SH-SY5Y (cell line): ENCODE measurements around the gene GNA15.

Experiments
- GATA2 ChIP-seq: IDR thresholded peaks from 2 replicates; pipeline ENCODE4 v1.6.1; 2011; ENCODE audit warnings: mild to moderate bottlenecking, low read depth, low read length
- GATA3 ChIP-seq: IDR thresholded peaks from 2 replicates; pipeline ENCODE4 v1.6.1; 2011; ENCODE audit warnings: low read depth, mild to moderate bottlenecking, low read length, moderate library complexity

Gene GNA15

DNA sequence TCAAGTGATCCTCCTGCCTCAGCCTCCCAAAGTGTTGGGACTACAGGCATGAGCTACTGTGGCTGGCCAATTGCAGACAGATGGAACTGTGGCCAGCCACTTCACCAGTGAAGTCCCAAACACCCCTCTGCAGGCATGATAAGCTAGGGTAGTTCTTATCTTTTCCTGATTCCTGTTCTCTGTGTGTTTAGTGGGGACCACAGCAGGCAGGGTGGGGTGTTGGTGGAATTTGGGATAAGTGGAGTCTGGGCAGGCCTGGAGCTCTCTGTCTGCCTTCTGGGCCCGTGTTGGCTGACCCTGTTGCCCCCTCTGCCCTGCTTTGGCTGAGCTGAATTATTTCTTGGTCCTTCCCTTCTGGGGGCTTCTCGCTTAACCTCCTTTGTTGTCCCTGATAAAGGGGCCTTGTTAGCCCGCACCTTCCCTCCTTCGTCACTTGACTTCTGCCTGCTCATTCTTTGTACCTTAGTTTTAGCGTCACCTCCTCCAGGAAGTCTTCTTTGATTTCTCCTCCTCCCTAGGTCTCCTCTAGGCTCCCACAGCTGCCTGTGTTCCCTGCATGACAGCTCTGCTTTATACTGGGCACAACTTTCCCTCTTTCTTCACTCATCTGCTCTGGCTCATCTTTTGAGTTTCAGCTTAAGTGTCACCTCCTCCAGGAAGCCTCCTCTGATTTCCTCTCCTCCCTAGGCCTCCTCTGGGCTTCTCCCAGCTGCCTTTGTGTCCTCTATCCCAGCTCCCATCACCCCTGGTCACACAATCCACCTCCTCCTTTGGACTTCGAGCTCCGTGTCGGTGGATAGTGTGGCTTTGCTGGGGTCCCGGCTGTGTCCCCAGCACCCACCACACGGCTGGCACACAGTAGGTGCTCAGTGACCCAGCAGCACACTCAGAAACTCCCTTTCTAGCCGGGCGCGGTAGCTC, 48.1 kb downstream of the GNA15 start:
- TF ChIP-seq GATA2: no peak
- TF ChIP-seq GATA3: no peak

DNA sequence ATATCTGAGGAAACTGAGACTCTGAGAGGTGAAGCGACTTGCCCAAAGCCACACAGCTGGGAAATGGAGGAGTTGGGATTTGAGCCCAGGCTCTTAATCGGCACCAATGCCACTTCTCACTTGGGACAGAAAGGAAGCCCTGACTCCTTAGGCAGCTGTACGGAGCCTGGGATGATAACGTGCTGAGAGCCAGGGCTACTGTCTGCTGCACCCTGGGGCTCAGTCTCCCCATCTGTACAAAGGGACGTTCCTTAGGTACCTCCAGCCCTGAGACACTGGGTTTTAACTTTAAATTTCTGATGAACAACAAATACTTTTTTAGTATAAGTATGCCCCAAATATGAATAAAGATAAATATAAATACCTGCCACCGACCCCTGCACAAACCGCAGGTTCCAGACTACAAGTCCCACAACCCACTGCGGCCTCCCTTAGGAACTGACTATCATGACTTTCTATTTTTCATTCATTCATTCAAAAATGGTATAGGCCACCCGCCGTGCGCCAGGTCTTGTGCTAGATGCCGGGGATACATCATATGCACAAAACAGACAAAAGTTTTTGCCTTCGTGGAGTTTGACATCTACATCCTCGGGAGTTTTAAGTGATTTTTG, 49.1 kb downstream of the GNA15 start:
- TF ChIP-seq GATA3: no peak
- TF ChIP-seq GATA2: no peak

DNA sequence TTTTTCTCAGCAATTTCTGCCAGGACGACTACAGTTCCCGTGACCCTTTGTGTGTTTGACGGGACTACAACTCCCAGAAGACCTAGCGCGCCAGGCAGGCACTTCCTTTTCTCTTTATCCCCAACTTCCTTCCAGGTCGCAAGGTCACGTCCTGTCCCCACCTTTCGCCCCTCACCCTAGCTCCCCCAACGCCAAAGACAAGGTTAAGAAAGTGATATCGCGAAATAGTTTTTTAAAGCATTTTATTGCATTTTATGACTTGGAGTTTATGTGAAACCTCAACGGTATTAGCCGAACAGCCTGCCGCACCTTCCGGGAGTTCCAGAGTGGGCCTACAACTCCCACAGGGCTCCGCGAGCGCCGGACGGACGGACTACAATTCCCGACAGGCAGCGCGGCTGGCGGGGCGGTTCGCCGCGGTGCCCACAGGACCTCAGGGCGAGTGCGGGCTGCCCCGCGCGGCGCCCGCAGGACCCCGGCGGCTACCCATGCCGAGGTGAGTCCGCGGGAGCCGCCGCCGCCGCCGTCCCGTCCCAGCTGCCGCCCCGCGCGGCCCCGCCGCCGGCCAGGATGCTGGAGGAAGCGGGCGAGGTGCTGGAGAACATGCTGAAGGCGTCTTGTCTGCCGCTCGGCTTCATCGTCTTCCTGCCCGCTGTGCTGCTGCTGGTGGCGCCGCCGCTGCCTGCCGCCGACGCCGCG, 49.8 kb downstream of the GNA15 start, which contains the start of gene NCLN:
NCLN (plus strand) TSS at position 470 of the 699 bp plus-strand sequence; CDS start at position 571, 101 bp downstream.
- TF ChIP-seq GATA2: no peak
- no peak for TF ChIP-seq GATA3

DNA sequence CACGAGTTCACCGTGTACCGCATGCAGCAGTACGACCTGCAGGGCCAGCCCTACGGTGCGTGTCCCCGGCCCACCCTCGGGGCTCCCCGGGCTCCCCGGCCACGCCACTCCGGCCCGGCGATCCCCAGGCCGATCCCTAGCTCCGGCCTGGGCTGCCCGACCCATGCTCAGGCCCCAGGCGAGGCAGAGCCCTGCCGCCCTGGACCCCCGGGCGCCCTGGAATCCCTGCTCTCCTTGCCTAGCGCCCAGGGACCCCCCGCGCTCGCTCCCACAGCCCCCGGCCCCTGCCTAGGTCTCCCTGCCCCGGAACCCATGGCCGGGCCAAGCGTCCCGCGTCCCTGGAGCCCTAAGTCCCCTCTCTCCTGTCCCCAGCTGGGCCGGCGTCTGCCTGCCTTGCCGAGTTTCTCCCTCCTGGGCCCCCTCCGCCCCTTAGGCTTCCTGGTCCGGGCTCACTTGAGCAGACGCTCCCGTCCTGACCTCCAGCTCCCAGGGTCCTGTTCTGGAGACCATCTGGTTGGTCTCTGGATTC, 50.4 kb downstream of the GNA15 start:
- TF ChIP-seq GATA3: no peak
- TF ChIP-seq GATA2: no peak

DNA sequence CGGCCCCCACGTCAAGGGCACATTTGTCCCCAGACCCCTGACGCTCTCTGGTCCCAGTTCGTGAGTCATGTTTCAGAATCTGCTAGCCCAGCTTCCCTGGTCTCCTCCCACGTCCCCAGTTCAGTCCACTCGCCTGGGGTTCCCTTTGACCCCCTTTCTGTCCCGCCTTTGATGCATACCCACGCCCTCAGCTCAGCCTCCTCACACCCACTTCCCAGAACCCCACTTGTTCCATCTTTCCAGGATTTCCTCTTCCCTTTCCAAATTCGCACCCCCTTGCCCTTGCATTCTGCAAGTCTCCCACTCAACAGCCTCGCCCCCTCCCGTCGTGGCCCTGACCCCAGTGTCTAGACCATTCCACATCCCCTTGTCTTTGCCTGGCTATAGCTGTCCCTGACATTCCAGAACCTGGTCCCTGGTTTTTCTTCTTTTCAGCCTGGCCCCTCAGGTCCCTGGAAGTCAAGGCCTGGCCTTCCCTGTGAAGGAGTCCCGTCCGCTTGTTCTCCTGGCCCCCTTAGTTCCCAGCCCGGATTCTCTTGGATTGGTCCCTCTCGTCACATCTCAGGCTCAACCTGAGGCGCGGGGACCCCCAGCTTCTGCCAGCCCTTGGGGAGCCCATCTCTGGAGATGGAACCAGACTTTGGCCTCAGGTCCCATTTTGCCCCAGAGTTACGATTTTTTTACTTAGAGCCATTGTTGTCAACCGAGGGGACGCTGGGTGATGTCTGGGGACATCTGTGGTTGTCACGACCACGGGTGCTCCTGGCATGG, 51.2 kb downstream of the GNA15 start:
- TF ChIP-seq GATA2: no peak

DNA sequence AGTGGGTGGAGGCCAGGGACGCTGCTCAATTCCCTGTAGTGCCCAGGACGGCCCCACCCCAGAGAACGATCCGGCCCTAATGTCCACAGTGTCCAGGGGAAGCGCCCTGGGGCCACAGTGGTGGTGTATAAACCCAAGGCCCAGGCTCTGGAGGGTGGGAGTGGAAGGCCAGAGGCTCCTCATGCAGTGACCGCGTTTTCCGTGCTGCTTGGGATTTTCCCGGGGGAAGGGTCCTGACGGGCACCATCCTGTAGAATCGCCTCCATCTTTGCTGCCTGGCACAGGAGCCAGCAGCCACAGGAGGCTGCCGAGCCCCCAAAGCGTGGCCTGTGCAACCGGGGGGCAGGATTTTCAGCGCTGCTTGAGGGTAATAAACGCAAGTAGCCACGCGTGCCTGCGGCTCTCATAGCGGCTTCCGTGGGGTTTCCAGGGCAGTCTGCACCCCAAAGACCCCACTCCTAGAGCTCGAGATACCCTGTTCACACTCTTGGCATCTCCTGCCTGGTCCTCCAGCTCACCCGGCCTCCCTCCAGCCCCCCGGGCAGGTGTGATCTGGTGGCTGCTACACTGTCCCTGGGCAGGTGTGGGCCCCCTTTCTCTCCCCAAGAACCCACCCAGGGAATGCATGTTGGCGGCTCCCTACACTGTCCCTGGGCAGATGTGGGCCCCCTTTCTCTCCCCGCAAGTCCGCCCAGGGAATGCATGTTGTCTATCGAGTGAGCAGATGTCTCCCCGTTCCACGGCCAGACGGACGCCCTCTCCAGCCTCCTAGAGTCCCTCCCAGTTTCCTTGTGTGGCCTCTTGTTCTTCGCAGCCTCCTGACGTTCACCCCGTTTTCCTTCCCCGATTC, 52.1 kb downstream of the GNA15 start:
- TF ChIP-seq GATA2: no peak

DNA sequence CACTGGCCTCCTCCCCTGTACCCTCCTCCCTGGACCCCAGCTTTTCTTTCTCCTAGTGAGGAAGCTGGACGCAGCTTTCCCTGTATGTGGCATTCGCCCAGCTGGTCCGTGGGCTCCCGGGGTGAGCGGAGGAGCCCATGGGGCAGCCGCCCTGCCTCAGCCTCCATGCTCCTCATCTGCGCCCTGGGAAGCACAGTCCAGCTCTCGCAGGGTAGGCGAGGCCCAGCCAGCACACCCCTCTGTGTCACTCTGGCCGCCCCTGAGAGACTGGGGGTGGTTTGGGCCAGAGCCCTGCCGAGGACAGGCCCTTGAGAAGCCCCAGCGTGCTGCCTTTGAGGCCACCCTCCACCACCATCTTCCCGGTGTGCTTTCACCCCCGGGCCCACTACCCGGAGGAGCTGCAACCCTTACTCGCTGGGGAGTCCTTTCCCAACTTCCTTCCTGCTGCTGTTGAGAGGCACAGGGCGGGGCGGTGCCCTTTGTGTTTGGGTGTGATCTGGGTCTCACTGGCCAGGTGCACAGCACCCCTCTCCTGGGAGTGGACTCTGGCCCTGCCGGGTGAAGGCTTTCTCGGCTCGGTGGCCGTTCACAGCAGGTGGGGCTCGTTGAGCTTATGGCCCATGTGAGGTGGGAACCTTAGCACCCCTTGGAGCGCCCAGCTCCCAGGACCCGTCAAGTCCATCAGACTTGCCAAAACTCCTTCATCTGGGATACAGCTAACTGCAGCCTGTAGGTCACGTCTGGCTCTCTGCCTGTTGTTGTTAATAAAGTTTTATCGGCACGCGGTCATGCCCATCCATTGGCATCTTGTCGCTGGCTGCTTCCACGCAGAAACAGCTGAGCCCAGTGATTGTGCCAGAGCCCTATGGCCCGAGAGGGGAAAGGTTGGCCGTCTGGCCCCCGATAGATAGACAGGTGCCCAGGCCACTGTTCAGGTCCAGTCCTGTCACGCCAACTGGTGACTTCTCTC, 53.1 kb downstream of the GNA15 start:
- TF ChIP-seq GATA3 (no peak), GATA2 (no peak)

DNA sequence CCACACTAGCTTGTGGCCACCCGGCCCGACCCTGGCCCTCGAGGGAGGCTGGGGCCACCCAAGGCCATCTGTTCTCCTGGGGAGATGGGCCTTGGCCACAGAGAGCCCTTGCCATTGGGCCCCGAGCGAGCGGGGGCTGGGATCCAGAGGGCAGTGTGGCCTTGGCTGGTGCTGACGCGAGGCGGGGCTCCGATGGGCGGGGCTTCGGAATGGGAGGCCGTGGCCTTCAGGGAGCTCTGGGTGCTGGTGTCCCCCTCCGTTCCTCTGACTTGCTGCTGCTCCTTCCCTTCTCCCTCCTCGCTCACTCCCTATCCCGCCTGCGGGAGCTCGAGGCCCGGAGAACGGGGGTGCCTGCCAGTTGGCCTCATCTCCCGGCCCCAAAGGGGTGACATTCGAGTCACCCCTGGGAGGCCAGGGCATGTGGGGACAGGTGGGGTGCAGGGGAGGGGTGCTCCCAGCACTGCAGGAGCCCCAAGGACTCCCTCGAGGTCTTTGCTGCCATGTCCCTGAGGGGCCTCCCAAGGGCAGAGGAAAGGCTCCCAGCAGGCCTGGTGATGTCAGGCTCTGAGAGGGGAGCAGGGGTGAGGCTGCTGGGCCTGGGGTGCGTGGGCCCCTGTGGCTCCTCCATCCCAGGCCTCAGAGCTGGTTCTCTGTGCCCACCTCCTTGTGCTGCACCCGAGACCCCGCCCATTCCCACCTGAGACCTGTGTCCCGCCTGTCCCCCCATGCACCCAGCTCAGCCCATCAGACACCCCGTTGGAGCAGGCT, 54.1 kb downstream of the GNA15 start:
- TF ChIP-seq GATA2 (no peak), GATA3 (no peak)

DNA sequence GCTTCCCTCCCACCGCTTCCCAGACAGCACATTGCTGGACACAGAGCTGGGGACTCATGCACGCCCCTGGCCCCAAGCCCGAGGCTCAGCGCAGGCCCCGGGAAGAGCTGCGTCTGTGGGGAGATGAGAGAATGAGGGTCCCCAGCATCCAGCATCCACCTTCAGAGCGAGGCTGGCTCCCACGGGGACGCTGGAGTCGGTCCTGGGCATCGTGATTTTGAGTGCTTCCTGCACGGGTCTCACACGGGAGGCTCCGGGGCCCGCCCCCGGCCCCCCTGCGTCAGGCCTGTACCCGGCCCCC, 54.6 kb downstream of the GNA15 start:
- no peak for TF ChIP-seq GATA2
- TF ChIP-seq GATA3: no peak

DNA sequence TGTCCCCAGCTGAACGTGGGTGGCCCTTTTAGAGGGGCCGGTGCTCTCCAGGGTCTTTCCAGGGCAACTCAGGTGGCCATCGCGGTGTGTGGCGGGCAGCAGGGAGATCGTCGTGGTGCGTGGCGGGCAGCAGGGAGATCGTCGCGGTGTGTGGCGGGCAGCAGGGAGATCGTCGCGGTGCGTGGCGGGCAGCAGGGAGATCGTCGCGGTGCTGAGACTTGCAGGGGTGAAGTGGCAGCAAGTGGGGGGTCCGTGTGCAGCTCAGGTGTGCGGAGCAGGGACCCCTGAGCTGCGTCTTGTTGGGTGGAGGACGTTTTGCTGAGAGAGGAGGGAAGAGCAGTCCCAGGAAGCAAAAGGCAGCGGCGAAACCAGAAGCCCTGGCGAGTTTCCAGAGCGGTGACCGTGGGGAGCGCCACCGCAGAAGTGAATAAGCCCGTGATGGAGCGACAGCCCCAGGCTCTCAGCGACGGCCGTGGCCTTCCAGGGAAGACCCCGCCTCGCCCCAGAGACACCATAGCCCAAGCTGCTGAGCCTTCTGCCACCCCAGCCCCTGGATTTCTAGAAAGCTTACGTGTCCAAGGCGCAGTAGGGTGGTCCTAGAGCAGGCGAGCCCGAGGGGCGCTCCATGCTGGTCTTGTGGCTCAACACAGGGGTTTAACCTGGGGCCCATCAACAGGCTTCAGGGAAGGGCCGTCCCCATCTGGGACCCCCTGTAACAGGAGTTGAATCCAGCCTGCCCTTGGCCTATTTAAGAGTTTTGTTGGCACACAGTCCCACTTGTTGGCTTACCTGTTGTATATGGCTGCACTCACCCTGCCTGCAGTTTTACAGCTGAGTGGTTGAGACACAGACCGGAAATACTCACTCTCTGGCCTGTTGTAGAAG, 55.3 kb downstream of the GNA15 start:
- TF ChIP-seq GATA3: no peak
- no peak for TF ChIP-seq GATA2

DNA sequence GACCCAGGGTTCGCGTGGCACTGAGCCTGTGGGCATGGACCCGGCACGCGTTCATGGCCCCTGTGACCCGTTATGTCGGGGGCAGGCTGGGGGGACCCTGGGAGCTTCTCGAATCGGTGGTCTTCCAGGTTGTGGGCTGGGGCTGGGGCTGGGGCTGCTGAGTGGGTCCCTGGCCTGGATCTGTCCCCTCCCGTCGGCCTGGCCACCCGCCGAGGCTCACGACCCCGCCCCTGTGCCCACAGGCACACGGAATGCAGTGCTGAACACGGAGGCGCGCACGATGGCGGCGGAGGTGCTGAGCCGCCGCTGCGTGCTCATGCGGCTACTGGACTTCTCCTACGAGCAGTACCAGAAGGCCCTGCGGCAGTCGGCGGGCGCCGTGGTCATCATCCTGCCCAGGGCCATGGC, 56.4 kb downstream of the GNA15 start:
- TF ChIP-seq GATA2 (no peak), GATA3 (no peak)
